K562 (cell line): ENCODE data around the gene DNMT3L. TPM values are rescaled to one million over a fixed set of nuclear protein-coding genes. Genes with fewer than 3 reads are reported as not detected.

Experiments used
- ATAC-seq: fragments of 200-7000 bp; cut with Tn5 transposase; 3 replicates; pipeline ENCODE4 v1.9.1; 2020; ENCODE audit warnings: moderate library complexity
- BruUV-seq: library from RNA; stranded (reverse); fragments of 400-500 nt; replicated peaks from 2 replicates; lab custom pipeline; 2021; lab: Mats Ljungman, UMichigan
- CTCF ChIA-PET: fragments of 300-600 bp; formaldehyde crosslinking; extraction: SDS; loops from one replicate; lab custom pipeline; 2021; ENCODE audit warnings: low intra/inter-chr PET ratio; lab: Yijun Ruan, JAX
- POLR2A ChIA-PET: fragments of 300-600, 350-650 bp; sonication (Branson Sonifier 250); formaldehyde crosslinking; extraction: SDS; loops from one replicate; lab custom pipeline; 2021; ENCODE audit warnings: antibody characterized with exemption, inconsistent platforms; lab: Yijun Ruan, JAX
- DNase-seq, 4 experiments: peaks; one replicate each; pipeline versions ENCODE4 v3.0.0 to v3.0.0-alpha.2; 2011 to 2018; ENCODE audit warnings: low spot score in 3 of 4, mixed read lengths in 3 of 4; ENCODE audit errors: extremely low read depth in 1 of 4
- FAIRE-seq: peaks from 2 replicates; lab custom pipeline; 2011; peaks lifted over from hg19 to GRCh38; lab: Jason Lieb, UNC
- H2AFZ ChIP-seq: 2 replicates; pipeline ENCODE4 v1.6.0; 2011; ENCODE audit warnings: low read depth, low read length, control low read depth, inconsistent platforms
- H3K27ac ChIP-seq: fragments of 200-600 bp; 3 replicates; pipeline ENCODE4 v1.8.0; 2011; ENCODE audit warnings: low read depth, mild to moderate bottlenecking, control low read depth, inconsistent platforms, low read length, moderate library complexity, mixed read lengths; ENCODE audit errors: extremely low read depth
- H3K27me3 ChIP-seq, 2 experiments: fragments of 300-600 bp in 1 of 2; 2 replicates in 1 of 2; 3 replicates in 1 of 2; pipeline versions ENCODE4 v1.6.0 to v1.8.0; 2011; ENCODE audit warnings: inconsistent platforms in 2 of 2, low read length in 2 of 2, mild to moderate bottlenecking in 1 of 2, mixed read lengths in 1 of 2, moderate library complexity in 1 of 2; ENCODE audit not compliant: control insufficient read depth in 2 of 2, insufficient read depth in 2 of 2
- H3K36me3 ChIP-seq: fragments of 300-600 bp; 3 replicates; pipeline ENCODE4 v1.8.0; 2011; ENCODE audit warnings: mild to moderate bottlenecking, low read length, inconsistent platforms; ENCODE audit not compliant: control insufficient read depth, insufficient read depth
- H3K4me1 ChIP-seq, 2 experiments: fragments of 200-600 bp in 1 of 2; replicated peaks in 1 of 2; 2 replicates in 1 of 2; 3 replicates in 1 of 2; pipeline versions ENCODE4 v1.5.1 to v1.8.0; 2011; ENCODE audit warnings: inconsistent platforms in 2 of 2, low read length in 2 of 2, mild to moderate bottlenecking in 1 of 2, mixed read lengths in 1 of 2, moderate library complexity in 1 of 2; ENCODE audit not compliant: control insufficient read depth in 2 of 2, insufficient read depth in 2 of 2
- H3K4me2 ChIP-seq: 2 replicates; pipeline ENCODE4 v1.6.1; 2011; ENCODE audit warnings: low read length, control low read depth, inconsistent platforms, mixed read lengths; ENCODE audit not compliant: insufficient read depth
- H3K4me3 ChIP-seq: fragments of 200-600 bp; sonication (generic), shearing (Covaris generic); 2 replicates; pipeline ENCODE4 v1.5.1; 2016; ENCODE audit warnings: control low read depth, inconsistent platforms
- H3K79me2 ChIP-seq: fragments of 200-600 bp; 3 replicates; pipeline ENCODE4 v1.8.0; 2011; ENCODE audit warnings: low read length, inconsistent platforms; ENCODE audit not compliant: control insufficient read depth, insufficient read depth
- H3K9ac ChIP-seq, 2 experiments: 2 replicates each; pipeline versions ENCODE4 v1.6.0 to v1.6.1; 2011; ENCODE audit warnings: low read depth in 2 of 2, low read length in 2 of 2, control low read depth in 1 of 2, inconsistent platforms in 1 of 2, mild to moderate bottlenecking in 1 of 2, mixed read lengths in 1 of 2; ENCODE audit not compliant: insufficient read depth in 1 of 2
- H3K9me1 ChIP-seq: one replicate; pipeline ENCODE4 v1.6.0; 2011; ENCODE audit warnings: inconsistent platforms, mild to moderate bottlenecking, low read length, moderate library complexity; ENCODE audit not compliant: control insufficient read depth, insufficient read depth
- H3K9me3 ChIP-seq: replicated peaks from 2 replicates; pipeline ENCODE4 v1.5.1; 2011; ENCODE audit warnings: low read depth, low read length, inconsistent platforms; ENCODE audit not compliant: control insufficient read depth, insufficient read depth
- H4K20me1 ChIP-seq: replicated peaks from 2 replicates; pipeline ENCODE4 v1.6.1; 2011; ENCODE audit warnings: low read length, inconsistent platforms, mixed read lengths; ENCODE audit not compliant: control insufficient read depth, insufficient read depth
- ARHGAP35 ChIP-seq: fragments of 450-650 bp; IDR thresholded peaks from 2 replicates; pipeline ENCODE4 v1.6.1; 2018; ENCODE audit not compliant: partially characterized antibody
- CBX8 ChIP-seq: fragments of 200-600 bp; sonication (generic); IDR thresholded peaks from 2 replicates; pipeline ENCODE4 v1.6.1; 2012; ENCODE audit warnings: borderline replicate concordance, mixed run types, low read depth, mild to moderate bottlenecking, moderate library complexity, mixed read lengths, low read length, control low read depth, inconsistent platforms; ENCODE audit not compliant: poor library complexity, severe bottlenecking; ENCODE audit errors: extremely low read depth
- CREB5 ChIP-seq: fragments of 250-450 bp; sonication (Bioruptor Pico); IDR thresholded peaks from 2 replicates; pipeline ENCODE4 v1.5.0; 2020; ENCODE audit warnings: mild to moderate bottlenecking
- DIDO1 ChIP-seq: fragments of 450-650 bp; IDR thresholded peaks from 2 replicates; pipeline ENCODE4 v1.6.1; 2016; ENCODE audit warnings: low read depth, missing biosample characterization, missing genetic modification characterization
- ETV5 ChIP-seq: sonication (generic); formaldehyde crosslinking; IDR thresholded peaks from 2 replicates; pipeline ENCODE4 v1.4.0; 2020; ENCODE audit warnings: low read depth, mild to moderate bottlenecking, missing genetic modification reagents
- KDM2B ChIP-seq: fragments of 250-450 bp; sonication (Bioruptor Pico); IDR thresholded peaks from 2 replicates; pipeline ENCODE4 v1.8.0; 2021; ENCODE audit warnings: mild to moderate bottlenecking, moderate library complexity
- NONO ChIP-seq, 2 experiments: fragments of 200-400 bp in 1 of 2; fragments of 450-650 bp in 1 of 2; formaldehyde crosslinking in 1 of 2; IDR thresholded peaks; 2 replicates each; pipeline ENCODE4 v1.6.1; 2017; ENCODE audit warnings: low read depth in 2 of 2, mild to moderate bottlenecking in 2 of 2, moderate library complexity in 2 of 2, low read length in 1 of 2
- NR2F6 ChIP-seq: fragments of 450-650 bp; formaldehyde crosslinking; IDR thresholded peaks from 2 replicates; pipeline ENCODE4 v1.4.0; 2020; ENCODE audit warnings: mild to moderate bottlenecking
- PTBP1 ChIP-seq: fragments of 200-400 bp; formaldehyde crosslinking; IDR thresholded peaks from 2 replicates; pipeline ENCODE4 v1.6.1; 2017; ENCODE audit warnings: low read depth, low read length
- PTTG1 ChIP-seq: fragments of 450-650 bp; IDR thresholded peaks from 2 replicates; pipeline ENCODE4 v1.6.1; 2016; ENCODE audit warnings: low read depth, mild to moderate bottlenecking, missing genetic modification characterization, missing compliant biosample characterization
- TBL1XR1 ChIP-seq, 2 experiments: IDR thresholded peaks; 2 replicates each; pipeline ENCODE4 v1.6.1; 2012; ENCODE audit warnings: improper control_type of control experiment in 2 of 2, low read length in 2 of 2, mild to moderate bottlenecking in 1 of 2
- XRCC3 ChIP-seq: fragments of 450-650 bp; IDR thresholded peaks from 2 replicates; pipeline ENCODE4 v1.6.1; 2017; ENCODE audit warnings: mild to moderate bottlenecking, moderate library complexity
- ZNF277 ChIP-seq: fragments of 250-450 bp; sonication (Bioruptor Pico); IDR thresholded peaks from 2 replicates; pipeline ENCODE4 v1.8.0; 2022; ENCODE audit warnings: inconsistent platforms, mild to moderate bottlenecking, moderate library complexity, borderline replicate concordance
- ZNF324 ChIP-seq: fragments of 250-450 bp; sonication (Bioruptor Pico); IDR thresholded peaks from 2 replicates; pipeline ENCODE4 v1.4.0; 2020; ENCODE audit warnings: mild to moderate bottlenecking
- ZNF584 ChIP-seq: fragments of 200-800 bp; sonication (Bioruptor generic); IDR thresholded peaks from 2 replicates; pipeline ENCODE4 v1.6.1; 2016; ENCODE audit warnings: low read depth, mild to moderate bottlenecking, missing genetic modification characterization, missing compliant biosample characterization
- ZNF668 ChIP-seq: fragments of 250-450 bp; sonication (Bioruptor Pico); IDR thresholded peaks from 2 replicates; pipeline ENCODE4 v1.8.0; 2022; ENCODE audit warnings: mild to moderate bottlenecking, inconsistent platforms
- ZSCAN32 ChIP-seq: fragments of 450-650 bp; formaldehyde crosslinking; IDR thresholded peaks from 2 replicates; pipeline ENCODE4 v1.4.0; 2020; ENCODE audit warnings: mild to moderate bottlenecking, moderate library complexity
- WGBS: fragments of 100-300 bp; shearing (Covaris generic); methylation state at CpG from one replicate; pipeline ENCODE4 v1.1.6; 2016; ENCODE audit warnings: low coverage, mixed read lengths; ENCODE audit not compliant: insufficient coverage; ENCODE audit errors: missing lambda C conversion rate; 5-methylcytosine and 5-hydroxymethylcytosine counted together
- in situ Hi-C: fragments of 300-500 bp; cut with MboI; formaldehyde crosslinking; loops from 4 replicates; pipeline ENCODE4 v1.15.0; 2018; ENCODE audit warnings: inconsistent platforms, mixed read lengths
- intact Hi-C: fragments of 100-400 bp; cut with micrococcal nuclease; formaldehyde crosslinking; loops from 2 replicates; pipeline ENCODE4 v1.14.2; 2022
- polyA plus RNA-seq, 8 experiments: library from polyadenylated mRNA; depleted of rRNA in 4 of 8; stranded (reverse) in 5 of 8; unstranded in 3 of 8; fragments of >200 nt; fragmentation: Nextera tagmentation in 2 of 8; fragmentation: Illumina TruSeq in 1 of 8; extraction: Ambion mirVana in 2 of 8; extraction: Trizol in 1 of 8; gene quantifications; 2 replicates each; pipeline versions ENCODE4 v1.2.1 to v1.2.3, GENCODE V29; 2011 to 2014; ENCODE audit warnings: inconsistent platforms in 1 of 8, missing spikeins in 1 of 8
- total RNA-seq, 7 experiments: library from RNA; depleted of rRNA in 6 of 7; stranded (reverse); fragments of >200 nt in 6 of 7; fragmentation: Illumina TruSeq in 2 of 7; extraction: Trizol in 2 of 7; gene quantifications; 2 replicates each; pipeline versions ENCODE4 v1.2.1 to v1.2.3, GENCODE V29; 2011 to 2021; ENCODE audit warnings: low replicate concordance in 1 of 7
- TF ChIP-seq, protein P1 (sequence below): fragments of 250-450 bp; sonication (Bioruptor Pico); IDR thresholded peaks from 2 replicates; pipeline ENCODE4 v1.4.0; 2020

Gene DNMT3L
- total and polyA plus RNA-seq, 9 of the 15 experiments (the other 6 are each of a cell fraction or from before 2014, with no cell fraction given), result 0.08 TPM; not detected in 8

DNA sequence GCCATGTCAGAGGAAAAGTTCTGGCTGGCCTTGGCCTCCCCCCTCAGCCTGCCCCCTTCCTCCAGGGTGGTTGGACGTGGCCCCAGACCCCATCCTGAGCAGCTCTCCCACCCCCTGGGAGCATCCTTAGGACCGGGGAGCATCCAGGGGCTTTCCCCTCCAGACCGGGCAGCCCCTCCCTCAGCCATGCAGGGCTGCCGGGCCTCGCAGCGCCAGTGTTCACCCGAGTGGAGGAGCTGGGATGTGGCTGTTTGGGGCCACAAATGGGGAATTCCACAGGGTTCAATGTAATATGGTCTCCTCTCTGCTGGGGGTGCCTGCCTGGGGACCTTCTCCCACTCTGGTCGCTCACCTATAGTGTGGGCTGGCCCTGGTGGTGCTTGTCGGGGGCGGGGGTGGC lies 33.9 kb upstream of the DNMT3L start:
- Histone ChIP-seq H3K4me1 (peaks cover 7 to 75% of the 10 kb centered on the region in 2 experiments), H4K20me1 (peaks cover 6% of the 10 kb centered on the region; the same call in 1 of the 2 replicates), H3K27me3 (peaks cover 5 to 26% of the 10 kb centered on the region in 2 experiments; a peak in 3 of 5 replicates), H3K79me2 (peaks cover 7% of the 10 kb centered on the region), H2AFZ (no peak overlapping the region), H3K4me3 (no peak overlapping the region), H3K36me3 (no peaks in the 10 kb centered on the region), H3K4me2 (no peak overlapping the region)
- in situ Hi-C loops (loop anchor here (25.0 kb wide), 1 partner anchor 133 kb away; no protein-coding TSS in a partner anchor), intact Hi-C loops (loop anchor here (2.0 kb wide), 1 partner anchor 283 kb away; the partner anchor contains the start of gene TRAPPC10)
- BruUV-seq, result no TSS peak
- 23% methylated on average over 10 of the region's 10 CpGs for WGBS
- POLR2A ChIA-PET, result interaction anchor here (1.3 kb wide), 1 partner anchor 9 kb away, joined by 3 read pairs; no protein-coding TSS in a partner anchor
- no peak for ATAC-seq
- FAIRE-seq, result no peak
- TF ChIP-seq DIDO1 (no peak), PTTG1 (no peak), CREB5 (CRISPR knock-in tag) (no peak), TBL1XR1 (IDR thresholded peaks at IDR 0.05; ENCODE audit: low read length in 2 of 2) (no peak), ZNF668 (CRISPR knock-in tag) (no peak), ZNF277 (CRISPR knock-in tag) (no peak), CBX8 (no peak), NONO (IDR thresholded peaks at IDR 0.05; ENCODE audit: low read depth in 2 of 2, low read length in 1 of 2) (no peak), ZNF324 (CRISPR knock-in tag) (no peak), ETV5 (CRISPR knock-in tag) (no peak), XRCC3 (no peak), ARHGAP35 (no peak), PTBP1 (no peak), NR2F6 (CRISPR knock-in tag) (no peak), ZNF584 (no peak), KDM2B (CRISPR knock-in tag) (no peak), ZSCAN32 (CRISPR knock-in tag) (no peak)
- TF ChIP-seq, protein P1, sequence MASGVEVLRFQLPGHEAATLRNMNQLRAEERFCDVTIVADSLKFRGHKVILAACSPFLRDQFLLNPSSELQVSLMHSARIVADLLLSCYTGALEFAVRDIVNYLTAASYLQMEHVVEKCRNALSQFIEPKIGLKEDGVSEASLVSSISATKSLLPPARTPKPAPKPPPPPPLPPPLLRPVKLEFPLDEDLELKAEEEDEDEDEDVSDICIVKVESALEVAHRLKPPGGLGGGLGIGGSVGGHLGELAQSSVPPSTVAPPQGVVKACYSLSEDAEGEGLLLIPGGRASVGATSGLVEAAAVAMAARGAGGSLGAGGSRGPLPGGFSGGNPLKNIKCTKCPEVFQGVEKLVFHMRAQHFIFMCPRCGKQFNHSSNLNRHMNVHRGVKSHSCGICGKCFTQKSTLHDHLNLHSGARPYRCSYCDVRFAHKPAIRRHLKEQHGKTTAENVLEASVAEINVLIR (CRISPR knock-in tag), result no peak
- TF ChIP-seq, all 486 proteins: peak for 0
- H3K9me3 ChIP-seq, result no peaks in the 10 kb centered on the region
- no peak overlapping the region; a peak in 1 of 4 replicates for H3K9ac ChIP-seq
- H3K27ac ChIP-seq, result no peak overlapping the region
- H3K9me1 ChIP-seq, result peaks cover 3% of the 10 kb centered on the region
- DNase-seq, result no peak
- CTCF ChIA-PET, result interaction anchor here (0.6 kb wide), 1 partner anchor 25 kb away, joined by 3 read pairs; no protein-coding TSS in a partner anchor
